WTC11 (cell line): ENCODE data around the gene ZNF787. TPM values are rescaled to one million over a fixed set of nuclear protein-coding genes. Genes with fewer than 3 reads are reported as not detected.

Experiments used
- ATAC-seq: fragments of 200-7000 bp; cut with Tn5 transposase; 2 replicates; pipeline ENCODE4 v1.10.0; 2021; ENCODE audit warnings: mild to moderate bottlenecking, moderate library complexity
- CTCF ChIA-PET: fragments of 300-600 bp; sonication (Branson Sonifier 250); formaldehyde crosslinking; loops from one replicate; lab custom pipeline; 2021; ENCODE audit warnings: antibody characterized with exemption; lab: Charles Lee
- POLR2A ChIA-PET: fragments of 350-600 bp; sonication (Branson Sonifier 250); formaldehyde crosslinking; loops from one replicate; lab custom pipeline; 2021; ENCODE audit warnings: antibody characterized with exemption; lab: Charles Lee
- DNase-seq: peaks from one replicate; pipeline ENCODE4 v3.0.0; 2021; ENCODE audit warnings: low spot score
- H3K27ac Mint-ChIP-seq: 2 replicates; pipeline ENCODE4 v1.8.0; 2021; ENCODE audit warnings: mixed read lengths
- H3K27me3 Mint-ChIP-seq: 2 replicates; pipeline ENCODE4 v1.8.0; 2021; ENCODE audit warnings: low read depth, mild to moderate bottlenecking, moderate library complexity, mixed read lengths
- H3K36me3 Mint-ChIP-seq: 2 replicates; pipeline ENCODE4 v1.8.0; 2021; ENCODE audit warnings: mixed read lengths
- H3K4me1 Mint-ChIP-seq: 2 replicates; pipeline ENCODE4 v1.8.0; 2022; ENCODE audit warnings: mixed read lengths
- H3K4me3 Mint-ChIP-seq: 2 replicates; pipeline ENCODE4 v1.8.0; 2021; ENCODE audit warnings: mild to moderate bottlenecking, moderate library complexity, mixed read lengths
- H3K9me3 Mint-ChIP-seq: 2 replicates; pipeline ENCODE4 v1.8.0; 2021; ENCODE audit warnings: mixed read lengths
- ATF2 ChIP-seq: sonication (generic); formaldehyde crosslinking; IDR thresholded peaks from 2 replicates; pipeline ENCODE4 v1.8.1; 2022; ENCODE audit warnings: low read depth, missing genetic modification reagents, borderline replicate concordance
- CREM ChIP-seq: sonication (generic); formaldehyde crosslinking; IDR thresholded peaks from 2 replicates; pipeline ENCODE4 v1.8.1; 2022; ENCODE audit warnings: mild to moderate bottlenecking, missing genetic modification reagents, moderate library complexity
- E2F5 ChIP-seq: sonication (generic); formaldehyde crosslinking; IDR thresholded peaks from 2 replicates; pipeline ENCODE4 v1.8.1; 2022; ENCODE audit warnings: mild to moderate bottlenecking, moderate library complexity, missing genetic modification reagents
- ELF4 ChIP-seq: sonication (generic); formaldehyde crosslinking; IDR thresholded peaks from 2 replicates; pipeline ENCODE4 v1.8.1; 2022; ENCODE audit warnings: low read depth, mild to moderate bottlenecking, moderate library complexity, missing genetic modification reagents
- ETV6 ChIP-seq: sonication (generic); formaldehyde crosslinking; IDR thresholded peaks from 2 replicates; pipeline ENCODE4 v1.8.1; 2022; ENCODE audit warnings: mild to moderate bottlenecking, missing genetic modification reagents
- FOXJ3 ChIP-seq: sonication (generic); formaldehyde crosslinking; IDR thresholded peaks from 2 replicates; pipeline ENCODE4 v1.9.0; 2021; ENCODE audit warnings: missing genetic modification reagents, mild to moderate bottlenecking, borderline replicate concordance
- GABPB1 ChIP-seq: sonication (generic); formaldehyde crosslinking; IDR thresholded peaks from 2 replicates; pipeline ENCODE4 v1.8.1; 2023; ENCODE audit warnings: mild to moderate bottlenecking, missing genetic modification reagents
- HMGA2 ChIP-seq: fragments of 250-450 bp; sonication (Bioruptor Pico); IDR thresholded peaks from 2 replicates; pipeline ENCODE4 v1.4.0; 2021; ENCODE audit warnings: mild to moderate bottlenecking, moderate library complexity
- KAT7 ChIP-seq: sonication (generic); formaldehyde crosslinking; IDR thresholded peaks from 2 replicates; pipeline ENCODE4 v1.8.1; 2023; ENCODE audit warnings: missing genetic modification reagents, mild to moderate bottlenecking, borderline replicate concordance
- MXD4 ChIP-seq: fragments of 250-450 bp; sonication (Bioruptor Pico); IDR thresholded peaks from 2 replicates; pipeline ENCODE4 v1.8.0; 2021; ENCODE audit warnings: mild to moderate bottlenecking, moderate library complexity, borderline replicate concordance
- NR1H2 ChIP-seq: sonication (generic); formaldehyde crosslinking; IDR thresholded peaks from 2 replicates; pipeline ENCODE4 v1.9.0; 2021; ENCODE audit warnings: mild to moderate bottlenecking, moderate library complexity, missing genetic modification reagents
- NR3C1 ChIP-seq: sonication (generic); formaldehyde crosslinking; conservative IDR thresholded peaks from 2 replicates; pipeline ENCODE4 v1.8.1; 2023; ENCODE audit warnings: low read depth, mild to moderate bottlenecking, missing genetic modification reagents
- PREB ChIP-seq: sonication (generic); formaldehyde crosslinking; IDR thresholded peaks from 2 replicates; pipeline ENCODE4 v1.8.1; 2022; ENCODE audit warnings: mild to moderate bottlenecking, missing genetic modification reagents, moderate library complexity, borderline replicate concordance
- RELA ChIP-seq: sonication (generic); formaldehyde crosslinking; IDR thresholded peaks from 2 replicates; pipeline ENCODE4 v1.8.1; 2022; ENCODE audit warnings: missing genetic modification reagents, mild to moderate bottlenecking, borderline replicate concordance
- TCF7 ChIP-seq: sonication (generic); formaldehyde crosslinking; IDR thresholded peaks from 2 replicates; pipeline ENCODE4 v1.8.0; 2022; ENCODE audit warnings: mild to moderate bottlenecking, low read depth, missing genetic modification reagents, moderate library complexity
- ZNF138 ChIP-seq: sonication (generic); formaldehyde crosslinking; conservative IDR thresholded peaks from 2 replicates; pipeline ENCODE4 v1.8.1; 2022; ENCODE audit warnings: mild to moderate bottlenecking, moderate library complexity, missing genetic modification reagents
- ZNF232 ChIP-seq: sonication (generic); formaldehyde crosslinking; IDR thresholded peaks from 2 replicates; pipeline ENCODE4 v1.8.0; 2022; ENCODE audit warnings: mild to moderate bottlenecking, missing genetic modification reagents
- ZNF532 ChIP-seq: fragments of 250-450 bp; sonication (Bioruptor Pico); IDR thresholded peaks from 2 replicates; pipeline ENCODE4 v1.9.0; 2021; ENCODE audit warnings: mild to moderate bottlenecking, borderline replicate concordance
- ZNF671 ChIP-seq: fragments of 250-450 bp; sonication (Bioruptor Pico); IDR thresholded peaks from 2 replicates; pipeline ENCODE4 v1.8.0; 2021; ENCODE audit warnings: mild to moderate bottlenecking
- ZSCAN18 ChIP-seq: fragments of 250-450 bp; sonication (Bioruptor Pico); IDR thresholded peaks from 2 replicates; pipeline ENCODE4 v2.1.2; 2022; ENCODE audit warnings: mild to moderate bottlenecking, moderate library complexity
- total RNA-seq: library from RNA; stranded (reverse); gene quantifications from 3 replicates; pipeline ENCODE4 v1.2.3, GENCODE V29; 2021

Gene ZNF787
- total RNA-seq, 1 experiment from 2014 or later: 62.9 TPM

- CTCF ChIA-PET: interaction anchor here (0.6 to 2.6 kb wide), 8 partner anchors 8 to 425 kb away, joined by 3 to 8 read pairs (median 3); no protein-coding TSS in a partner anchor
- Mint-ChIP-seq H3K4me1 (peaks cover 9% of the 10 kb centered on the region; the same call in 1 of the 2 replicates), H3K27ac (no peak overlapping the region), H3K27me3 (no peaks in the 10 kb centered on the region), H3K4me3 (no peak overlapping the region), H3K9me3 (peaks cover 4% of the 10 kb centered on the region; the same call in 1 of the 2 replicates), H3K36me3 (peaks cover 43% of the 10 kb centered on the region)
- POLR2A ChIA-PET: no interaction called here
- no peak for TF ChIP-seq KAT7 (CRISPR knock-in tag)
- no peak for DNase-seq
- ATAC-seq: no peak
These were observed 24.4 kb downstream of the ZNF787 start for GRCh38 chr19:56096665-56097064.

GRCh38 chr19:56094449-56094848 lies 26.6 kb downstream of the ZNF787 start:
- ChIA-PET CTCF (no interaction called here), POLR2A (no interaction called here)
- H3K27ac Mint-ChIP-seq: no peak overlapping the region
- no peak overlapping the region for H3K4me3 Mint-ChIP-seq
- H3K36me3 Mint-ChIP-seq: peaks cover 38% of the 10 kb centered on the region
- H3K4me1 Mint-ChIP-seq: peaks cover 12% of the 10 kb centered on the region
- no peaks in the 10 kb centered on the region for H3K27me3 Mint-ChIP-seq
- TF ChIP-seq ETV6 (CRISPR knock-in tag) (no peak), HMGA2 (CRISPR knock-in tag) (no peak), ZNF532 (CRISPR knock-in tag) (no peak), GABPB1 (CRISPR knock-in tag) (no peak), MXD4 (CRISPR knock-in tag) (no peak), NR3C1 (CRISPR knock-in tag) (no peak), ZSCAN18 (CRISPR knock-in tag) (no peak), TCF7 (no peak), CREM (CRISPR knock-in tag) (no peak), FOXJ3 (CRISPR knock-in tag) (no peak), PREB (CRISPR knock-in tag) (no peak), ZNF671 (CRISPR knock-in tag) (no peak), RELA (no peak), ELF4 (no peak), NR1H2 (CRISPR knock-in tag) (no peak), ZNF138 (CRISPR knock-in tag) (no peak), ZNF232 (CRISPR knock-in tag) (no peak), ATF2 (CRISPR knock-in tag) (no peak), E2F5 (no peak)
- TF ChIP-seq, all 79 proteins: peak for 0
- H3K9me3 Mint-ChIP-seq: peaks cover 4% of the 10 kb centered on the region; the same call in 1 of the 2 replicates
- DNase-seq (no peak), ATAC-seq (no peak)
